GM18951 (cell line): ENCODE results near the gene NAPB.
"Not testable (repeated sequence)": the region's sequence is repeated elsewhere in the genome, so short reads cannot be mapped to it uniquely, and the experiment has no call there.

Source experiments
- POLR2A ChIP-seq: IDR thresholded peaks from 4 replicates; pipeline ENCODE4 v1.6.1; 2011; ENCODE audit warnings: mild to moderate bottlenecking; ENCODE audit not compliant: insufficient read length, insufficient read depth; ENCODE audit errors: extremely low read depth
- in situ Hi-C: fragments of 300-500 bp; cut with MboI; formaldehyde crosslinking; loops from one replicate; pipeline ENCODE4 v1.12.0; 2022; ENCODE audit warnings: low sequenced_read_pairs, mixed read lengths, inconsistent platforms; ENCODE audit not compliant: unreplicated experiment

Gene NAPB

GRCh38 chr20:23420943-23421931 is at the start of gene NAPB:
TSS of gene NAPB (minus strand) at chr20:23421488. CDS start at chr20:23421402, 86 bp downstream.
- in situ Hi-C loops, result no loop called here
- TF ChIP-seq POLR2A, result peak; percentile 81

GRCh38 chr20:23466961-23467360 is 45.7 kb upstream of the NAPB start:
- in situ Hi-C loops, result not testable (repeated sequence)

DNA sequence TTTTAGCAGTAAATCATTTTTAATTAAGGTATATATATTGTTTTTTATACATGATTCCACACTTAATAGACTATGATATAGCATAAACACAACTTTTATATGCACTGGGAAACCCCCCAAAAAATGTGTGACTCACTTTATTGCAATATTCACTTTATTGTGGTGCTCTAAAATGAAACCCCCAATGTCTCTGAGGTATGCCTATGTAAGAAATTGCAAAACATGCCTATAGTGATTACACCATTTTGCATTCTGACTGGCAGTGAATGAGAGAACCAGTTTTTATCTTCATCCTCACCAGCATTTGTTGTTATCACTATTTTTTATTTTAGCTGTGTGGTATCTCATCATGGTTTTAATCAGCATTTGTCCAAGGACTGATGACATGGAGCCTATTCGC is 39.9 kb upstream of the NAPB start:
- no peak for TF ChIP-seq POLR2A
- in situ Hi-C loops, result no loop called here

DNA sequence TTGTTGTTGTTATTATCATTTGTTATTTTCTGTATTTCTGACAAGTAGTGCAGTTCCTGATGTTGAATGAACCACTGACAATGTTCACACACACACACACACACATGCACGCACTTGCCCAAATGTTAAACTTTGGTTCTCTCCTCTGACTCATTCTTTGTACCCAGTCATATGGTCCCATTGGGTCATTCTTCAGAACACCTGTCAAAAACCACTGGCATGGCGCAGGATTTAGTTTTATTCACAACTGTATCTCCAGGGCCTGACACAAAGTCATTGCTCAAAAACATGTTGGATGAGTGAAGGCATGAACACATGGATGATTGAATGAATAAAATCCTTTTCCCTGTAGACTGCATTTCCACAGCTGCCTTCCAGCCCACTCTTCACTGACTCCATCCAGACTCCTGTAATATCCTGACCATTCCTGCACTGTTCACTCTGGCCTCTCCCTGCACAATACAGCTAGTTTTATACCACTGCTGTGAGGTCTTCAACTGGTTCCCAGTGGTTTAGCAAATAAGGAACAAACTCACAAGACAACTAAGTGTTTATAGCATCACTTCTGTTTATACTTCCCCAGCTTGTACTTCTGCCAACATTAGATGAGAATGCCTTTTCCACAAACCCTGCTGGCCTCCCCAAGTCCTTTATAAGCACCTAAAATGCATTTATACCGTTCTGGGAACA is 38.3 kb upstream of the NAPB start:
- in situ Hi-C loops, result no loop called here
- TF ChIP-seq POLR2A, result no peak

DNA sequence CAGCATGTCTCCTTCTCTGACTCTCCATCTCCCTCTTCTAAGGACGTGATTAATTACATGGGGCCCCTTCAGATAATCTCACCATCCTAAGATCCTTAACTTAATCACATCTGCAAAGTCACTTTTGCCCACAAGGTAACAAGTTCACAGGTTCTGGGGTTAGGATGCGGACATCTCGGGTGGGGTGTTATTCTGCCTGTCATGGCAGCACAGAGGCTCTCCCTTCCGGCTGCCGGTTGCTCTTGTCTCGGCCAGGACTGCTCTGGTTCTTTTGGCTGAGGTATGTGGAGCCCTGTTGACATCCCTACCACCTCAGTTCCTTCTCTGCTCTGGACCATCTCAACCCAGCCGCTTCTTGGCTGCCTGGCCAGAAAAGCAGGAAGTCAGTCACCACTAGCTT is 35.6 kb upstream of the NAPB start:
- in situ Hi-C loops, result no loop called here
- no peak for TF ChIP-seq POLR2A

DNA sequence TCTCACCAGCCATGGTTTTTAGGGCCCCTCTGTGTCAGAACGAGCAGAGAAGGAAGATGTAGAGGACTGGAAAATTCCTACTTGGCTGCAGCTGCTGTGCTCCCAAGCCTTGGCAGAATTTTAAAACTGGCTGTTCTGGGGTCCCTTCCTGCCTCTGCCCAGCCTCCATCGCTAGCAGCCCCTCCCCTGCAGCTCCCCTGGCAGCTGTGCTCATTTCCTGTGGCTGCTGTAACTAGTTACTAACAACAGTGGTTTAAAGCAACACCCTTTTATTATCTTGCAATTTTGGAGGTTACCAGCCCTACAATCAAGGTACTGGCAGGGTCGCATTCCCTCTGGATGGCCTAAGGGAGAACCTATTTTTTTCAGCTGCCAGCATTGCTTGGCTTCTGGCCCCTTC is 35.1 kb upstream of the NAPB start:
- TF ChIP-seq POLR2A, result no peak
- in situ Hi-C loops, result no loop called here

GRCh38 chr20:23455639-23456038 is 34.4 kb upstream of the NAPB start:
- TF ChIP-seq POLR2A, result no peak
- in situ Hi-C loops, result no loop called here

DNA sequence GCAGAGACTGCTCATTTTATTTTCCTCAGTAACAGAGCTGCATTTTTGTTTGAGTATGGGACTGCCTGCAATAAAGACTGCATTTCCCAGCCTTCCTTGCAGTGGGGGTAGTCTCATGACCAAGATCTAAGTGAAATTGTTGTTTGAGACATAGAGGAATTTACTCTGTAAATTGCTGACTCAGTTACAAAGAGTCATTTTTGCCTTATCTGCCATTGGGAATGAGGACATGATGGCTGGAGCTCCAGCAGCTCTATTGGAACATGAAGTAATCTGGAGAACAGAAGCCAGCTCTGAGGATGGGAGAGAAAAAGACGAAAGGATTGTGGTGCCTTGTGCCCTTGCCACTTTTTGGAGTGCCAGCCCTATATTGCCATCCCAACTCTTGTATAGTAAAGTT is 33.5 kb upstream of the NAPB start:
- in situ Hi-C loops, result no loop called here
- no peak for TF ChIP-seq POLR2A

GRCh38 chr20:23453549-23454543 is 32.6 kb upstream of the NAPB start:
- in situ Hi-C loops, result no loop called here
- no peak for TF ChIP-seq POLR2A

DNA sequence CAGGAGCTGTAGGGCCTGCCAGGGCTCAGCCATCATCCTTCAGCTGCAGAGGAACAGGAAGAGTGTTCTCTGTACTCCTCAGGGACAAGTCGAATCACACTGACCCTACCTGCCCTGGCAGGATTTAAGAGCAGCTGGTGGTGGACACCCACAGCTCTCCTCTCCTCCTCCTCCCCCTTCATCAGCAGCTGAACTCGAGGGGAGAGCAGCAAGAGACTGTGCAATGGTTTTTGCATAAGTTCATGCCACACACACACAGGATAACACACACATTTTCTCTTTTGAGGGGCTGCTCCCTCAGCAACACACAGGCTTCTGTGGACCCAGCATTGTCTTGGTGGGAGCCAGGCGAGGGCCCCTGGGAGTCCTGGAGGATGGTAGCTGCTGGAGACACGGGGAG is 31.5 kb upstream of the NAPB start, which contains the start of gene CST11:
CST11 (minus strand) TSS at position 101 of the 400 bp plus-strand sequence; CDS start at position 36, 65 bp downstream.
- in situ Hi-C loops, result no loop called here
- no peak for TF ChIP-seq POLR2A

GRCh38 chr20:23451956-23452487 is 30.7 kb upstream of the NAPB start:
- in situ Hi-C loops, result no loop called here
- TF ChIP-seq POLR2A, result no peak

- TF ChIP-seq POLR2A, result no peak
- in situ Hi-C loops, result no loop called here
These were observed 29.6 kb upstream of the NAPB start for GRCh38 chr20:23450877-23451276.
